ENCODE data around the gene GOLGA6L10.
"Not testable (repeated sequence)": the region's sequence is repeated elsewhere in the genome, so short reads cannot be mapped to it uniquely, and the experiment has no call there.

Gene GOLGA6L10

DNA sequence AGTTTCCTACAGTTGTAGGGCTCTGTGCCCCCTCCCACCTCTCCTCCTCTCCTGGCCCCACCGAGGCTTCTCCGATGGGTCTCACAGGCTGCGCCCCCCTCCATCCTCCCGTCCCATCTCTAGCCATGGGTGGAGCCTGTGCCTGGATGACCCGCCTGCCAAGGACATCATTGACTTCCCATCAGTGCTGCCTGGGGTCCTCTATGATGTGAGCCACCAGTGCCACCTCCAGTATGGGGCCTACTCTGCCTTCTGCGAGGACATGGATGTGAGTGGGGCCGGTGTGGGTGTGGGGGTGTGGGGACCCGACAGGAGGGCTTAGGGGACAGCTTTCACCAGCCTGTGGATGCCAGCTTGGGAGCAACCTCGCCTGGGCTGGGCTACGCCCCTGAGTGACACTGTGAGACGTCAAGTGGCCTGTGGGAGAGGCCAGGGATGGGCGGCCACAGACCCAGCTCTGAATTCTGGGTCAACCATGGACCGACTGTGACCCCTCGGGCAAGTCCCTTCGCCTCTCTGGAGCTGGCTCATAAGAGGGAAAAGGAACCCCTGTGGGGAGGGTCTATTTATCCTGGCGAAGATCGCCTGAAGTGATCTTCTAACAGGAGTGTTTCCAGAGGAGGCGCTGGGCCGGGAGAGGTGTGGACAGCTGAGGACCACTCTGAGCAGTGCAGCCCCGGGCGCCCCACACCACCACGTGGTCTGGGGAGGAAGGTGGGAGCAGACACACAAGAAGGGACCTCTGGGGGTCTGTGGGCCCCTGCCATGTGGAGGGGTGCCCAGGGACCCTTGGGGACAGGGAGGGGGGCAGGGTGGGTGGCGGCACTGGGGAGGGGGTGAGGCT is 32.8 kb downstream of the GOLGA6L10 start:
- DNase-seq, result not testable (repeated sequence)

DNA sequence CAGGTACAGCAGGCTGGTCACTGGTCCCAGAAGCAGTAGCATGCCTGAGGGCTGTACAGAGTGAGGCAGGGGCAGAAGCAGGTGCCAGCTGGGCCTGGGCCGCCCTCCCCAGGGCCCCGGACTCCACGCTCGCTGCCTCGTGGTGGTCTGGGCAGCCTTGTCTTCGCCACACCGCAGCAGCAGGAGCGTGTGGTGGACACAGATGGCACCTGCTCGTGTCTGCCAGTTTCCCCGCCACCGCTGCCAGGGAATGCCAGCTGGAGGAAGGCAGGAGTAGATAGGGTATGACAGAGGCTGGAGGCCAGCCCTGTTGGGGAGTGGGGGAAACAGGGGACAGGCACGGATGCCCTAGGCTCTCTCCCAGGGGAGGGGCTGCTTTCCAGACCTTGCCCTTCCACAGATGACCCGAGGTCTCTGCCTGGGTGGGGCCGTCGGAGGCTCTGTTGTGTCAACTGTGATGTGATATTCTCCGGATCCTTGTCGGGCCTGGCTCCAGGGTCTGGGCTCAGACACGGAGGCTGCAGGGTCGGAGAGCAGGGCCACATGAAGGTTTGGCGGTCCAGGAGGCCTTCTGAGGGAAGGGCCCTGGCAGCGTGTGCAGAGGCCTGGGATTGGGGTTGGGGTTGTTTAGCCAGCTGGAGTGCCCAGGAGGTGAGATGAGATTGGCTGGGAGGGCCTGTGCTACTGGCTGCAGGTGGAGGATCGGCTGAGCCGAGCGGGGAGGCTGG is 33.6 kb downstream of the GOLGA6L10 start:
- no peak for DNase-seq

DNA sequence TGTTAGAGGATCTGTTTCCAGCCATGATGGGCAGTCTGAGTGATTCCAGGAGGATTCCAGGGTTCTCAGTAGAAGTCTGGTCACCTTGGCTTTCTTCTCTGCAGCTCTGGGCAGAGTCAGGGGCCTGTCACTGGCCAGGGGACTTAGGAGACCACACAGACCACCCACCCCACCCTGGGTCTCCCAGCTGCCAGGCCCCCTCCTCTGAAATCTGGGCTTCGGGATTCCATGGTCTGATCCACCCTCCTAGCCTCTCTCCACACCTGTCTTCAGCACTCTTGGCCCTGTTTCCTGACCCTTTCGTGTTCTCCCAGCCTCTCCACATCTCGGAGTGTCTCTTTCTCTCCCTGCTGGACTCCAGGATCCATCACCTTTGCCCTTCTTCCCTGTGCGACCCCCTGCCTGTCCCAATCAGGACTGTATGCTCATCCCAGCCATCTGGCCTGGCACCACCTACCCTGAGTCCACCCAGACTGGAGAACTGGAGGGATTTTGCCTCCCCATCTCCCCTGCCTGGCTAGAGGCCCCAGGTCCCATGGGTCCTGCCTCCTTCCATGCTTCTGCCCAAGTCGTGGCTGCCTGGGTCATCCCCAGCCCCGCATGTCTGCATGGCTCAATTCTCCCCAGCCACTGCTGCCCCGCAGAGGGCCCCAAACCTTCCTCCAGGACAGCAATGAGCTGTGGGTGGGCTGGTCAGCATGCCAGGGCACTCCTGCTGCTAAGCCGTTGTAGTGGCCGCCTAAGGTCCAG is 34.3 kb downstream of the GOLGA6L10 start:
- DNase-seq, result no peak

DNA sequence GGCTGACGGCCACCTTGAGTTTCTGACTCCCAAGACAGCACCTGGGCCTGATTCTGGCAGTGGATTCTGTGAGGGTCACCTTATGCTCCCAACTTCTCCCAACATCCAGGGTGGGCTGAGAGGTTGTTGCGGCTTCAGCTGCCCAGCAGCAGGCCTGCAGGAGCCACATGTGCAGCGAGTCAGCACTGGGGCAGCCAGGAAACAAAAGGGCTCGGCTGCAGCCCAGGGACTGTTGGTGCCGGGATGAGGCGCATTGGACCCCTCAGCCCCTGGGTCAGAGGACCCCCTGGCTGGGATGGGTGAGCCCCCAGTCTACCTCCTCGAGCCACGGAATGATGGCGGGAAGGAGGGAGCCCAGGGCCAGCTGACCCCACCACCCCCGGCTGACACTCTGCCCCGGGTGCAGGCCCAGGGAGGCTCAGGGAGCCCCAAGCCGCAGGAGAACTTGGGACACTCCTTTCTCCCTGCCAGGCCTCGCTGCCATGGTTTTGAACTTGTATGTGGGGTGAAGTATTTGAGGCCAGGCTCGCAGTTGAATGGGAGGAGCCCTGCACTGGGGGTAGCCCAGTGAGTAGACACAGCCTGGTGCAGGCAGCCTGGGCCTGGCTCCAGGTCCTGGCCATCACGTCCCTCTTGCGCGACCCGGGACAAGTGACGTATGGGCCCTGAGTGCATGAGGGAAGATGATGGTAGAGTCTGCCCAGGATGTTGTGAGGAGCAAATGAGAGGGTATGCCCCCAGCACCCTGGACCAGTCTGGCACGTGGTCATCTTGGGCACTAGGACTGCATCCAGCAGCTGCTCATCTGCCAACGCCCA is 35.1 kb downstream of the GOLGA6L10 start:
- not testable (repeated sequence) for DNase-seq

DNA sequence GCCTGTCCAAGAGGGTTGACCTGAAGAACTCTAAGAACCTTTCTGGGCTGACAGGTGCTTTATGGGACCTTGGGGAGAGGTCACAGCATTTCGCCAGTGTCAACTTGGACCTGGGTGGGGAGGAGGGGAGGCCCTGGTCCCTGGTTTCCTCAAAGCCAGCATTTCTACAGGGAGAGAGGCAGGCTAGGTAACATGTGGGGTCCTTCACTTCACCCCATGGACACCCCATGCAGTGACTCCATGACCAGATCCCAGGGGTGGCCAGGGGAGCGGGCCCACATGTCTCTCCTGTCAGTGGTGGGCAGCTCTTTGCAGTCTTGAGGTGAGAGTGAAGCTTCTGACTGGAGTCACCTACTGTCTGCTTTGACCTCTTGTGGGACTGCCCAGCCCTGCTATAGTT is 35.8 kb downstream of the GOLGA6L10 start:
- DNase-seq, result no peak

DNA sequence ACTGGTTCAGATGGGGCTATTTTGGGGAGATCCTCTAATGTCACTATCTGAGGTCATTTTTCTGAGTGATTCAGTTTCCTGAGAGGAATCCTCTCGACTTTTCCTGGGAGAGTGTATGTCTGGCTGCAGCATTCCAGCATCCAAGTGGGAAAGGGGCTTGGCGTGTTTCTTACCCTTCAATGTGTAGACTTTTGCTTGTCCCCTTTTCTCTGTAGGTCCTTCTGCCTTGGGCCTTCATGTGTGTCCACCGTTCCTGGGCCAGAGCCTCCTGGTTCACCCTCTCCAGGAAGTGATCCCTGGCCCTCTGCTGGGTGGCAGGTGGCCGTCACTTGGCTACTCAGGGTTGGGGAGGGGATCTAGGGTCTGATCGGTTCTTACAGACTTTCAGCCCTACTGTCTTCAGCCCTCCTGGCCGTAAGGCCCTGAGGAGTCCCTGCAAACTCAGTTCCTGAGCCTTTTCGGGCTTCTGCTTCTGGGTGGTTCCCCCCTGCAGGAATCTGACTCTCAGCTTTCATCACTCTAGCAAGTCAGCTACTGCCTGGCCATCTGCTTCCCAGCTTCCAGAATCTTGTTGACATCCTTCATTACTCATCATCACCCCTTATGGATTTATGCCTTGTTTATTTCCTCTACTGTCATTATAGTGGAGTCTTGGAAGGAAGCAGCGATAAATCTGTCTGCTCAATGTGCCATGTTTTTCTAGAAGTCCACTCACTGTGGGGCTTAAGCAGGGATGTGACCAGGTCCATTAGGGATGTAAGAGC is 36.5 kb downstream of the GOLGA6L10 start:
- no peak for DNase-seq

DNA sequence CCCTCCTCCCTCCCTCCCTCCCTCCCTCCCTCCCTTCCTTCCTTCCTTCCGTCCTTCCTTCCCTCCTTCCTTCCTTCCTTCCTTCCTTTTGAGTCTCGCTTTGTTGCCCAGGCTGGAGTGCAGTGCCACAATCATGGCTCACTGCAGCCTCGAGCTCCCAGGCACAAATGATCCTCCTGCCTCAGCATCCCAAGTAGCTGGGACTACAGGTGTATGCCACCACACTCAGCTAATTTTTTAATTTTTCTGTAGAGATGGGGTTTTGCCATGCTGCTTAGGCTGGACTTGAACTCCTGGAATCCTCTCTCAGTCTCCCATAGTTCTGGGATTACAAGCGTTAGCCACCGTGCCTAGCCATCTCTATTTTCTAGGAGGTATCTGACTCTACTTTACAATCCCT is 38.0 kb downstream of the GOLGA6L10 start:
- DNase-seq, result not testable (repeated sequence)

DNA sequence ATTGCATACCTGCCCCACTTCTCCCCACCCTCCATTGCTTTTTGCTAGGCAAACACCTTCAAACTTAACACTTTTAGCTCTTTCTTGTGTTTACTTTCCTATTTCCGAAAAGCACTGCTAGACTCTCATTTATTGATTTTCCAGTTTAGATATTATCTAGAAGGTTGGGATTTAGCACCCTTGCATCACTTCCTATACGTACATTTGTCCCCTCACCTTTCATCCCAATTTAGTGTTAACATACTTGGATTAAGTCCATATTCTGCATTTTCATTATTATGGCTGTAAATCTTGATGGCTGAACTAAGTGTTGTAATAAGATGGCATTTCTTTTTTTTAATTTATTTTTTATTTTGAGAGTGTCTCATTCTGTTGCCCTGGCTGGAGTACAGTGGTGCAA is 39.5 kb downstream of the GOLGA6L10 start:
- no peak for DNase-seq

DNA sequence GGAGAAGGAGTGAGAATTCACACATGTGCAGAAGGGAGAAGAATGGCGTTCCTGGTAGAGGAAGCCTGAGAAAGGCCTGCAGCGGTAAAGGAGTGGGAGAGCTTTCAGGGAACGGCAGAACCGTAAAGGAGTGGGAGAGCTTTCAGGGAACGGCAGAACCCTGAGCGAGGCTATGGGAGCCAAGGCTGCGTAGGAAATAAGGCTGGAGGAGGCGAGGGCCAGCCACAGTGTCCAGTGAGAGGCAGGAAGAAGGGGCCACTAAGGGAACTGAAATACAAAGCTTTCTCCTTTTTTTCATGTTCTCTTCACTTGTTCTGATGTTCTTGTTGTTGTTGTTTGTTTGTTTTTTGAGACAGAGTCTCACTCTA is 41.6 kb downstream of the GOLGA6L10 start:
- DNase-seq, result no peak

DNA sequence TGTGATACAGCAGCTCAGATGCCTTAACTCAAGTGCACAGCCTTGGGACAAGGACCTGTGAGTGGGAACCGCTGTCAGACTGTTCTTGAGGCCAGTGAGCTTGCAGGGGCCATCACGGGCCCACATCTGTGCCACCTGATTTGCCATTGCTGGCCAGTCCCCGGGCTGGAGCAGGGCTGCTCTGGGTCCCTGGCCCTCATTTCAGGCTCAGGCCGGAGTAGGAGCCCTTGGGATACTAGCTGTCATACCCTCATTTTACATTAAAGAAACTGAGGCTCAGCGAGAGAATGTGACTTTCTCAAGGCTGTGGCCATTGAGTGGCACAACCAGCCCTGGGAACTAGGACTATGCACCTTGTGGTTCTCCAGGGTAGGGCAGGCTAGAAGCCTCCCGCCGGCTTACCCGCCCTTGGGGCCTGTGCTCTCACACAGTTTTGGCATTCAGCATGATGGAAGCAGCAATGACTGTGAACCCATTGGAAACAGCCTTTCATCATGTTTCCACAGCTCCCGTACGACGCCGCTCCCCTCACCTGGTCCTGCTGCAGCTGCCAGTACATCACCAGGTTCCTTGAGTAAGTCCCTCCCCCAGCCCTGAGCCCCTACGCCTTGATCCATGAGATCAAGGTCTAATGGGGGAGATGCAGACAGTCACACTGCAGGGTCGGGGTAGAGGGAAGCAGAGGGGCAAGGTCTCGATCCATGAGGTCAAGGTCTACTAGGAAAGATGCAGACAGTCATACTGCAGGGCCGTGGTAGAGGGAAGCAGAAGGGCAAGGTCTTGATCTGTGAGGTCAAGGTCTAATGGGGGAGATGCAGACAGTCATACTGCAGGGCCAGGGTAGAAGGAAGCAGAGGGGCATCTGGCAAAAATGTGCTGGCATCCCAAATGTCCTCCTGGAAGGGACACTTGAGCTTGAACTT is 42.2 kb downstream of the GOLGA6L10 start:
- DNase-seq, result no peak

DNA sequence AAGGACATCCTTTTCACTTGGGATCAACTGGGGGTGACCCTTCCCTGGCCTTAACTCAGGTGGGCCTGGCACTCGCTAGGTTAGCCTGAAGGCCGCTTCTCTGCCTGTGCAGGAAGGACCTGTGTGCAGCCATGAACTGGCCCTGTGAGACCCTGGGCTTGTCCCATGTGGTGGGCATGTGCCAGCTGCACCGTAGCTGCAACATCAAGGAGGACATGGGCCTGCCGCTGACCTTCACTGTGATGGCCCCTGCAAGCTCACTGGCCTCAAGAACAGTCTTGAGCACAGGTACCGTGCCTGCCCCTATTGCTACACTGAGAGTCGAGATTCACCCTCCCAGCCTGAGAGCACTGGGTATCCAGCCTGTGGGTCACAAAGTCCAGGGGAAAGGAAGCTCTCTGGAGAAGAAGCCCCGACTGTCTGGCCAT is 43.6 kb downstream of the GOLGA6L10 start:
- DNase-seq, result no peak

DNA sequence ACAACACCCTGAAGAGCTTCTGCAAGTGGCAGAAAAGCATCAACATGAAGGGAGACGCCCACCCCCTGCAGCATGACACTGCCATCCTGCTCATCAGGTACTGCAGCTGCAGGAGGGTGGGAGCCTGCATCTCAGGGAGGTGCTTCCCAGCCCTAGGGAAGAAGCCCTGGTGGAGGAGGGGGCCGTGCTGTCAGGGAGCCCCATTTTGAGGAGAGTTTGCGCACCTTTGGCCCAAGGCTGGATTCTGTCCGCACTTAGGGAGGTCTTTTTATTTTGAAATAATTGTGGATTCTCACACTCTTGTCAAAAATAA is 44.5 kb downstream of the GOLGA6L10 start:
- no peak for DNase-seq

DNA sequence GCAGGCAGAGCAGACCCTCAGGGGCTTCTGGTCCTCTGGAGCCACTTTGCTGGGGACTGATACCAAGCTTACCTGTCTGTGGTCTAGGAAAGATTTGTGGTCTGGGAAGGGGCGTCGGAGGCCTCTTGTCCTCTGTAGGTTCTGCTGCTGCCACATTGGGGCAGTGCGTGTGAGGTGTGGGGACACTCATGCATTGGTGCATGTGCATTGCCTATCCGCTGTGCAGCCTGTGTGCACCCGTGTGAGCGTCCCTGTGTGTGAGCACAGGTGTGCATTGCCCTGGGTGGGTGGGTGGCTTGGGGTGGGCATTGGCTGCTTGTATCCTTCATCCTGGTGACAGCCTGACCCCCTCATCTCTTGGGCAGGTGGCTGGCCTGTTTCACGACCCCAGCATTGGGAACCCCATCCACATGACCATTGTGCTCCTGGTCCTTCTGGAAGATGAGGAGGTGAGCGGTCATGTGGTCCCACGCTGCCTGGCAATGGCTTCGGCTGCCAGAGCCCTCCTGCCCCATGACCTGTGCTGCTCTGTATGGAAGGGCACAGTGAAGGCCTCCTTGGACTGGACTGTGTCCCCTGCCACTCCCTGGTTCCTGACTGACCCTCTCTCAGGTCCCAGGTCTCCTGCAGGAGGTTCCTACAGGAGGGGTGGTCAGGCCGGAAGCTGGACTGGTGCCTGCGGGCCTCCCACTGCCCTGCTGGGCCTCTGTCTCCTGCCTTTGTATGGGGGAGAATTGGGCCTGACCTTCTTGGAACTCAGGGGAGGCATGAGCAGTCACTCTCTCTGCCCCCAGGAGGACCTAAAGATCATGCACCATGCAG is 45.1 kb downstream of the GOLGA6L10 start:
- no peak for DNase-seq

DNA sequence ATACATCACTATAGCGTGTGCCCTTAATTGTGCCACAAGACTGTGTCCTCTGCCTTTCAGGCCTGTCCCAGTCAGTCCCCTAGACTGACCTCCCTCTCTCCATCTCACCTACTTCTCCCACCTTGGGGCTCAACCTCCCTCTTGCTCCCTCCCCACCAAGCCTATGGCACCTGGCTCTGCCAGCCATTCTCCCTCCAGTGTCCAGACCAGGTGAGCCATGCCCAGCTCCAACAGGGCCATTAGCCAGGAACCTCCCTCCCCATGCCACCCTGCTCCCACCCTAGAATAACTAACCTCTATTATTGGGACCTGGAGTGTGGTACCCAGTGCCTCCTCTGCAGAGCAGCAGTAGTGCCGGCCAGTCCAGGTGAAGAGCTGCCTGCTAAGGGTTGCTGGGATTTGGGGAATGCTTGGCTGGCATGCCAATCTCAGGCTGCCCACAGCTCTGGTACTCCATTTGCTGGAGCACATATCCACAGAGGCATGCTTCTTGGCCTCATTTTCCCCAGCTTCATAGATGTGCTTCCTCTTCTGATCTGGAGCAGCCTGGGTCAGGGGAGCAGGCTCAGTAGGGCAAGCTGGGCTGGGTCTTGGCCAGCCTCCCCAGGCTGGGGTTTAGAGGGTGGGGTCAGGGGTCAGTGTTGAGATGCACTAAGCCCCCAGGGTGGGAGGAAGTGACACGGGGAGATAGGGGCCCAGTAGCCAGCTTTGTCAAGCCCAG is 47.8 kb downstream of the GOLGA6L10 start:
- no peak for DNase-seq

DNA sequence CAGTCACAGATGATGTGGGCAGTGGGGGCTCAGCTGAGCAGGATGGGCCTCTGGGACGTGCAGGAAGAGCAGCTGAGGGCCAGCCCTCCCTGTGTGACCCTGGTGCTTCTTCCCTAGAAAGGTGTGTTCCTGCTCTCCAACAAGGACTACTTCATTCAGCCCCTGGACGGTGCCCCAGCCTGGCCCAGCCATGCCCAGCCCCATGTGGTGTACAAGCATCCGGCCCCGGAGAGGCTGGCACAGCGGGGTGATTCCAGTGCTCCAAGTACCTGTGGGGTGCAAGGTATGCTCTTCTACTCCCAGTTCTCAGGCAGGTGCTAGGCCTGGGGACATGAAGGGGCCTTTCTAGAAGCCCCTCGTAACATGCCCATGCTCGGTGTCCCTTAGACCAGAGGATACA is 48.4 kb downstream of the GOLGA6L10 start:
- DNase-seq, result no peak

DNA sequence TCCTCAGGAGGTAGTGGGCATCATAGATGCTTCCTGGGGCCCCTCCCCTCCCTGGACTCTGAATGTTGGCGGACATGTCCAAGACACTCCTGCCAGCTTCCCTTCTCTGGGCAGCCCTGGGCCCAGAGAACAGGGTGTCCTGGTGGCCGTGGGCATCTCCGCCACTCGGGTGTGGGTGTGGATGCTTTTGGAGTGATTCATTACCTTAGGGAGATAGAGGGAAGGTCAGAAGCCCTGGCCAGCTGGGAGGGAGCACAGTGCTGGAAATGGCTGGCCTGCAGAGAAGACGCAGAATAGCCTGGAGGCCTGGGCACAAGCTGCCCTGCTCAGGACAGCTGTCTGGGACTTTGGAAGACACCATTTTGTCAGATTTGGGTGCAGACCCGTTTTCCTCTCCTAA is 48.9 kb downstream of the GOLGA6L10 start:
- not testable (repeated sequence) for DNase-seq

DNA sequence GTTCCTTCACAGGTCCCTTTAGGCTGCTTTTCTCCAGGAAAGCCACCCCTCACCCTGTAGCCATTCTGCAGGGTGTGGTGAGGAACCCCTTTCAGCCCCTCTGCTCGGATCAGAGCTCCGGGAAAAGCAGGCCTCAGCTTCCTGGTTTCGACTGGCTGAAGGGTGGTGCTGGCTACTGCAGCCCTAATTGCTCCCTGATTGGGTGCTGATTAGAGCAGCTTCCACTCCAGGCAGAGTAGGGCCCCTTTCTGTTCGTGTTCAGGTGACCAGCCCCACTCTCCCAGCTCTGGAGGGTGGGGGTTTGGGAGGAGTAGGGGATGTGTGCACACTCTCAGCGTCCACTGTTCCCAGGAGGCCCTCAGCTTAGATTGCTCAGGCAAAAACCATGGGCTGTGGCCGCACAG is 49.8 kb downstream of the GOLGA6L10 start:
- not testable (repeated sequence) for DNase-seq

DNA sequence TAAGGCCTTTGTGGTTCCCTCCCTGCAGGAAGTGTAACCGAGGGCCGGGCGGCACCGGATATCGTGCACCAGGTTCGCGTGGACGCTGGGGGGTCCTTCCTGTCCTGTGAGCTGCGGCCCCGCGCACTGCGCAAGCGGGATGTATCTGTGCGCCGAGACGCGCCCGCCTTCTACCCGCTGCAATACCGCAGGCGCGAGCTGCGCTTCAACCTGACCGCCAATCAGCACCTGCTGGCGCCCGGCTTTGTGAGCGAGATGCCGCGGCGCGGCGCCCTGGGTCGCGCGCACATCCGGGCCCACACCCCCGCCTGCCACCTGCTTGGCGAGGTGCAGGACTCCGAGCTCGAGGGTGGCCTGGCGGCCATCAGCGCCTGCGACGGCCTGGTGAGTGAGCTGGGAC is 50.8 kb downstream of the GOLGA6L10 start:
- DNase-seq, result no peak

DNA sequence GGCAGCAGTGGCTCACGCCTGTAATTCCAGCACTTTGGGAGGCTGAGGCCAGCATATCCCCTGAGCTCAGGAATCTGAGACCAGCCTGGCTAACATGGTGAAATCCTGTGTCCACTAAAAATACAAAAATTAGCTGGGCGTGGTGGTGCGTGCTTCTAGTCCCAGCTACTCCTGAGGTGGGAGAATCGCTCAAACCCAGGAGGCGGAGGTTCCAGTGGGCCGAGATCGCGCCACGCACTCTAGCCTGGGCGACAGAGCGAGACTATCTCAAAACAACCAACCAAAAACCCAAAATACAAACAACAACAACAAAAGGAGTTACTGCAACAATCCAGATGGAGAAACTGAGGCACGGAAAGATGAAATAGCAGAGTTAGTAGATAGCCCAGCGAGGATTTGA is 51.2 kb downstream of the GOLGA6L10 start:
- no peak for DNase-seq

Measured in NCI-H345 (cell line).